B cell (primary cell): Measurements from ENCODE around the gene HSD17B12.
A peak's percentile ranks its signal among the peaks of the same experiment; 100 is the strongest.

Experiments
- CTCF ChIP-seq: fragments of 200-600 bp; IDR thresholded peaks from one replicate; pipeline ENCODE4 v1.8.0; 2022; ENCODE audit warnings: antibody characterized with exemption, mild to moderate bottlenecking
- EZH2 ChIP-seq: IDR thresholded peaks from 2 replicates; pipeline ENCODE4 v1.6.1; 2012; ENCODE audit warnings: borderline replicate concordance, low read depth, mild to moderate bottlenecking, moderate library complexity, low read length; ENCODE audit not compliant: insufficient read depth, poor library complexity, severe bottlenecking

- TF ChIP-seq EZH2 (no peak), CTCF (peak; percentile 23)
Observed at GRCh38 chr11:43708776-43709175, 28.2 kb downstream of the HSD17B12 start.
